Muscle layer of colon (tissue), 2 donors: ENCODE measurements around the gene GNG11.

Source experiments
- H3K27ac ChIP-seq: one replicate; pipeline ENCODE4 v1.7.0; 2013; ENCODE audit warnings: low read depth, mild to moderate bottlenecking, low read length, moderate library complexity
- H3K27me3 ChIP-seq, 2 donors: one replicate each; pipeline ENCODE4 v1.7.0; 2013; ENCODE audit warnings: low read length in 2 of 2, mild to moderate bottlenecking in 2 of 2; ENCODE audit not compliant: insufficient read depth in 2 of 2, control insufficient read depth in 1 of 2
- H3K36me3 ChIP-seq: one replicate; pipeline ENCODE4 v1.7.0; 2013; ENCODE audit warnings: mild to moderate bottlenecking, low read length; ENCODE audit not compliant: insufficient read depth
- H3K4me1 ChIP-seq: one replicate; pipeline ENCODE4 v1.7.0; 2013; ENCODE audit warnings: mild to moderate bottlenecking, low read length; ENCODE audit not compliant: insufficient read depth
- H3K4me3 ChIP-seq, 2 donors: one replicate each; pipeline ENCODE4 v1.7.0; 2013; ENCODE audit warnings: low read length in 2 of 2, low read depth in 1 of 2, mild to moderate bottlenecking in 1 of 2, moderate library complexity in 1 of 2
- H3K9ac ChIP-seq: one replicate; pipeline ENCODE4 v1.7.0; 2013; ENCODE audit warnings: low read length
- H3K9me3 ChIP-seq: one replicate; pipeline ENCODE4 v1.7.0; 2013; ENCODE audit warnings: mild to moderate bottlenecking, low read length
- donor health status: abdominal sarcoma.
- donor health status: Adenocarcinoma of cecum.

Gene GNG11

GRCh38 chr7:93958216-93958615, 36.7 kb downstream of the GNG11 start:
- Histone ChIP-seq H3K36me3 (no peaks in the 10 kb centered on the region), H3K27ac (no peak overlapping the region), H3K4me3 (no peak overlapping the region), H3K4me1 (no peaks in the 10 kb centered on the region), H3K9ac (no peak overlapping the region), H3K9me3 (no peaks in the 10 kb centered on the region), H3K27me3 (no peaks in the 10 kb centered on the region)

- Histone ChIP-seq H3K9ac (no peak overlapping the region), H3K36me3 (no peaks in the 10 kb centered on the region), H3K9me3 (no peaks in the 10 kb centered on the region), H3K27ac (no peak overlapping the region), H3K4me1 (no peaks in the 10 kb centered on the region), H3K4me3 (no peak overlapping the region), H3K27me3 (no peaks in the 10 kb centered on the region)
Observed at GRCh38 chr7:93958651-93959050, 37.1 kb downstream of the GNG11 start.

- H3K9me3 ChIP-seq: no peaks in the 10 kb centered on the region
- no peak overlapping the region for H3K4me3 ChIP-seq
- no peaks in the 10 kb centered on the region for H3K27me3 ChIP-seq
- no peak overlapping the region for H3K9ac ChIP-seq
- no peaks in the 10 kb centered on the region for H3K36me3 ChIP-seq
- H3K27ac ChIP-seq: no peak overlapping the region
- H3K4me1 ChIP-seq: no peaks in the 10 kb centered on the region
Observed at GRCh38 chr7:93960986-93961385, 39.5 kb downstream of the GNG11 start.

- no peaks in the 10 kb centered on the region for H3K36me3 ChIP-seq
- H3K27ac ChIP-seq: no peak overlapping the region
- no peaks in the 10 kb centered on the region for H3K4me1 ChIP-seq
- H3K27me3 ChIP-seq: no peaks in the 10 kb centered on the region
- H3K9ac ChIP-seq: no peak overlapping the region
- H3K4me3 ChIP-seq: no peak overlapping the region
- no peaks in the 10 kb centered on the region for H3K9me3 ChIP-seq
Observed at GRCh38 chr7:93964262-93964661, 42.7 kb downstream of the GNG11 start.

- H3K27me3 ChIP-seq: no peaks in the 10 kb centered on the region
- H3K4me1 ChIP-seq: no peaks in the 10 kb centered on the region
- H3K36me3 ChIP-seq: no peaks in the 10 kb centered on the region
- no peak overlapping the region for H3K9ac ChIP-seq
- no peak overlapping the region for H3K27ac ChIP-seq
- no peaks in the 10 kb centered on the region for H3K9me3 ChIP-seq
- H3K4me3 ChIP-seq: no peak overlapping the region
Observed at GRCh38 chr7:93964813-93965212, 43.3 kb downstream of the GNG11 start.

- H3K9ac ChIP-seq: no peak overlapping the region
- no peak overlapping the region for H3K27ac ChIP-seq
- no peaks in the 10 kb centered on the region for H3K27me3 ChIP-seq
- no peaks in the 10 kb centered on the region for H3K9me3 ChIP-seq
- no peak overlapping the region for H3K4me3 ChIP-seq
- no peaks in the 10 kb centered on the region for H3K4me1 ChIP-seq
- no peaks in the 10 kb centered on the region for H3K36me3 ChIP-seq
Observed at GRCh38 chr7:93968911-93969620, 47.5 kb downstream of the GNG11 start.

GRCh38 chr7:93972029-93972725, 50.6 kb downstream of the GNG11 start:
- H3K27ac ChIP-seq: no peak overlapping the region
- no peak overlapping the region for H3K9ac ChIP-seq
- H3K4me3 ChIP-seq: no peak overlapping the region
- H3K4me1 ChIP-seq: no peaks in the 10 kb centered on the region
- H3K27me3 ChIP-seq: no peaks in the 10 kb centered on the region
- no peaks in the 10 kb centered on the region for H3K9me3 ChIP-seq
- H3K36me3 ChIP-seq: no peaks in the 10 kb centered on the region

- H3K4me3 ChIP-seq: no peak overlapping the region
- H3K4me1 ChIP-seq: no peaks in the 10 kb centered on the region
- H3K9ac ChIP-seq: no peak overlapping the region
- no peaks in the 10 kb centered on the region for H3K9me3 ChIP-seq
- H3K27ac ChIP-seq: no peak overlapping the region
- H3K36me3 ChIP-seq: no peaks in the 10 kb centered on the region
- H3K27me3 ChIP-seq: no peaks in the 10 kb centered on the region
Observed at GRCh38 chr7:93973134-93973533, 51.6 kb downstream of the GNG11 start.

GRCh38 chr7:93977211-93977950, 55.8 kb downstream of the GNG11 start:
- Histone ChIP-seq H3K27ac (no peak overlapping the region), H3K4me1 (no peaks in the 10 kb centered on the region), H3K27me3 (no peaks in the 10 kb centered on the region), H3K4me3 (no peak overlapping the region), H3K36me3 (no peaks in the 10 kb centered on the region), H3K9ac (no peak overlapping the region), H3K9me3 (no peaks in the 10 kb centered on the region)
